ENCODE results near the gene PLEKHM3. TPM values are rescaled to one million over a fixed set of nuclear protein-coding genes. Genes with fewer than 3 reads are reported as not detected.

The PLEKHM3 gene
- total and polyA plus RNA-seq, 2 of the 13 experiments (the other 11 are each of a cell fraction or from before 2014, with no cell fraction given): 4.5 to 4.7 TPM

DNA sequence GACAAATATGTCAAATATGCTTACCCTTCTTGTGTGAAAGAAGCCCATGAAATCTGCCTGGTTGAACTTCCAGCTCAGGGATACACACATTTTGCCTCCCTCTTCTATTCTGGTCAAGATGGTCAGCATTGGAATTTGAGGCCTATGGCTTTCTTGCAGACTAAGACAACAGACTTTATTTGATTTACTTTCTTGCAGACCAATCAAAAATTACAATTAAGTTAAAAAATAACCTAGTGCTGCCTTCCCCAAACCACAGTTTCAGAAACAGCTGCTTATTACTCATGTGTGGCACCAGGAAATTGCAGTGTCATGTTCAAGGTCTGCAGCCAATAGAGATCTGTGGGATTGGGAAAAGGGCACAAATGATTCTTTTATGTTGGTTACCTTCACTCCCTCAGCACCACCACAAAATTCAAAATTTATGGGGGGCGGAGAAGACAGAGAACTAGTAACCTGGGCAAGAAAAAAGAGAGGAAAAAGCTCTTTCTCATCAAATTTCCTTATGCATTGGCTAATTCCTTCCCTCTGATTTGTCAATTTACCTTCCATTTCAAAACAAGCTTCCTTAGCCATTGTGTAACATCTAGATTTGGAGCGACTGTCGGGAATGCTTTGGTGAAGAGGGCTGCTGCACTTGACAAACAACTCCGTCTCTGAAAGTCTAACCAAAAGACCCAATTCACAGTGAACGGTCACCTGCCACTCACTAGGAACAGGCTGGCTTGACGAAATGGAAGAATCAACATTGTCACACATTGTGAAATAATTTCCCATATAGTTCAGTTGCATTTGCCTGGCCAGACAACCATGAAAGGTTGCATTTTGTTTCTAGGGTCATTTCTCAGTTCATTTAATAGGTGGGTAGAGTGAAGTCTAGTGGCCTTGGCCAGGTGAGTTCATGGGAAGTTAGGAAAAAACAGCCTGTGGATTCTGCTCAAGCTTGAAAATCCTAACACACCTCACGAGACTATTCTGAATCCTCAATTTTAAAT lies 155.2 kb downstream of the PLEKHM3 start (continued):
- TF ChIP-seq, protein P1, sequence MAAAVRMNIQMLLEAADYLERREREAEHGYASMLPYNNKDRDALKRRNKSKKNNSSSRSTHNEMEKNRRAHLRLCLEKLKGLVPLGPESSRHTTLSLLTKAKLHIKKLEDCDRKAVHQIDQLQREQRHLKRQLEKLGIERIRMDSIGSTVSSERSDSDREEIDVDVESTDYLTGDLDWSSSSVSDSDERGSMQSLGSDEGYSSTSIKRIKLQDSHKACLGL (CRISPR knock-in tag; IDR thresholded peaks at IDR 0.05): no peak
- TF ChIP-seq ZNF12 (CRISPR knock-in tag; IDR thresholded peaks at IDR 0.05): peak; percentile 88
- TF ChIP-seq EHMT2 (IDR thresholded peaks at IDR 0.05; ENCODE audit: borderline replicate concordance, low read depth, low read length): peak; percentile 88; the same call in 1 of the 2 replicates
- TF ChIP-seq TBX2 (CRISPR knock-in tag; IDR thresholded peaks at IDR 0.05; ENCODE audit: borderline replicate concordance): peak; percentile 99
- peak; percentile 58 to 87 for TF ChIP-seq MAFK (conservative IDR thresholded peaks at IDR 0.05 in 1 of 2, IDR thresholded peaks at IDR 0.05 in 1 of 2; ENCODE audit: low read length in 2 of 2)
- TF ChIP-seq, protein P2, sequence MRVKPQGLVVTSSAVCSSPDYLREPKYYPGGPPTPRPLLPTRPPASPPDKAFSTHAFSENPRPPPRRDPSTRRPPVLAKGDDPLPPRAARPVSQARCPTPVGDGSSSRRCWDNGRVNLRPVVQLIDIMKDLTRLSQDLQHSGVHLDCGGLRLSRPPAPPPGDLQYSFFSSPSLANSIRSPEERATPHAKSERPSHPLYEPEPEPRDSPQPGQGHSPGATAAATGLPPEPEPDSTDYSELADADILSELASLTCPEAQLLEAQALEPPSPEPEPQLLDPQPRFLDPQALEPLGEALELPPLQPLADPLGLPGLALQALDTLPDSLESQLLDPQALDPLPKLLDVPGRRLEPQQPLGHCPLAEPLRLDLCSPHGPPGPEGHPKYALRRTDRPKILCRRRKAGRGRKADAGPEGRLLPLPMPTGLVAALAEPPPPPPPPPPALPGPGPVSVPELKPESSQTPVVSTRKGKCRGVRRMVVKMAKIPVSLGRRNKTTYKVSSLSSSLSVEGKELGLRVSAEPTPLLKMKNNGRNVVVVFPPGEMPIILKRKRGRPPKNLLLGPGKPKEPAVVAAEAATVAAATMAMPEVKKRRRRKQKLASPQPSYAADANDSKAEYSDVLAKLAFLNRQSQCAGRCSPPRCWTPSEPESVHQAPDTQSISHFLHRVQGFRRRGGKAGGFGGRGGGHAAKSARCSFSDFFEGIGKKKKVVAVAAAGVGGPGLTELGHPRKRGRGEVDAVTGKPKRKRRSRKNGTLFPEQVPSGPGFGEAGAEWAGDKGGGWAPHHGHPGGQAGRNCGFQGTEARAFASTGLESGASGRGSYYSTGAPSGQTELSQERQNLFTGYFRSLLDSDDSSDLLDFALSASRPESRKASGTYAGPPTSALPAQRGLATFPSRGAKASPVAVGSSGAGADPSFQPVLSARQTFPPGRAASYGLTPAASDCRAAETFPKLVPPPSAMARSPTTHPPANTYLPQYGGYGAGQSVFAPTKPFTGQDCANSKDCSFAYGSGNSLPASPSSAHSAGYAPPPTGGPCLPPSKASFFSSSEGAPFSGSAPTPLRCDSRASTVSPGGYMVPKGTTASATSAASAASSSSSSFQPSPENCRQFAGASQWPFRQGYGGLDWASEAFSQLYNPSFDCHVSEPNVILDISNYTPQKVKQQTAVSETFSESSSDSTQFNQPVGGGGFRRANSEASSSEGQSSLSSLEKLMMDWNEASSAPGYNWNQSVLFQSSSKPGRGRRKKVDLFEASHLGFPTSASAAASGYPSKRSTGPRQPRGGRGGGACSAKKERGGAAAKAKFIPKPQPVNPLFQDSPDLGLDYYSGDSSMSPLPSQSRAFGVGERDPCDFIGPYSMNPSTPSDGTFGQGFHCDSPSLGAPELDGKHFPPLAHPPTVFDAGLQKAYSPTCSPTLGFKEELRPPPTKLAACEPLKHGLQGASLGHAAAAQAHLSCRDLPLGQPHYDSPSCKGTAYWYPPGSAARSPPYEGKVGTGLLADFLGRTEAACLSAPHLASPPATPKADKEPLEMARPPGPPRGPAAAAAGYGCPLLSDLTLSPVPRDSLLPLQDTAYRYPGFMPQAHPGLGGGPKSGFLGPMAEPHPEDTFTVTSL (CRISPR knock-in tag; IDR thresholded peaks at IDR 0.05; ENCODE audit: borderline replicate concordance): peak; percentile 81; the same call in 1 of the 2 replicates
- TF ChIP-seq CEBPB (IDR thresholded peaks at IDR 0.05; ENCODE audit: borderline replicate concordance, low read depth, low read length): peak; percentile 98
- TF ChIP-seq ZNF20 (CRISPR knock-in tag; IDR thresholded peaks at IDR 0.05): no peak
- no peak for TF ChIP-seq ZNF746 (CRISPR knock-in tag; IDR thresholded peaks at IDR 0.05)
- TF ChIP-seq, protein P3, sequence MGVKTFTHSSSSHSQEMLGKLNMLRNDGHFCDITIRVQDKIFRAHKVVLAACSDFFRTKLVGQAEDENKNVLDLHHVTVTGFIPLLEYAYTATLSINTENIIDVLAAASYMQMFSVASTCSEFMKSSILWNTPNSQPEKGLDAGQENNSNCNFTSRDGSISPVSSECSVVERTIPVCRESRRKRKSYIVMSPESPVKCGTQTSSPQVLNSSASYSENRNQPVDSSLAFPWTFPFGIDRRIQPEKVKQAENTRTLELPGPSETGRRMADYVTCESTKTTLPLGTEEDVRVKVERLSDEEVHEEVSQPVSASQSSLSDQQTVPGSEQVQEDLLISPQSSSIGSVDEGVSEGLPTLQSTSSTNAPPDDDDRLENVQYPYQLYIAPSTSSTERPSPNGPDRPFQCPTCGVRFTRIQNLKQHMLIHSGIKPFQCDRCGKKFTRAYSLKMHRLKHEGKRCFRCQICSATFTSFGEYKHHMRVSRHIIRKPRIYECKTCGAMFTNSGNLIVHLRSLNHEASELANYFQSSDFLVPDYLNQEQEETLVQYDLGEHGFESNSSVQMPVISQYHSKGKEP (CRISPR knock-in tag; IDR thresholded peaks at IDR 0.05): peak; percentile 76; the same call in 1 of the 2 replicates
- peak; percentile 80; the same call in 1 of the 2 replicates for TF ChIP-seq ZBTB7B (CRISPR knock-in tag; IDR thresholded peaks at IDR 0.05)
- TF ChIP-seq U2AF2 (IDR thresholded peaks at IDR 0.05; ENCODE audit: low read depth, low read length): 0 out of 2 replicates have a peak, but pooled peaks have one; percentile 8
- TF ChIP-seq KDM2A (CRISPR knock-in tag; IDR thresholded peaks at IDR 0.05; ENCODE audit: borderline replicate concordance, low read depth): peak; percentile 58; the same call in 1 of the 2 replicates
- TF ChIP-seq, protein P4, sequence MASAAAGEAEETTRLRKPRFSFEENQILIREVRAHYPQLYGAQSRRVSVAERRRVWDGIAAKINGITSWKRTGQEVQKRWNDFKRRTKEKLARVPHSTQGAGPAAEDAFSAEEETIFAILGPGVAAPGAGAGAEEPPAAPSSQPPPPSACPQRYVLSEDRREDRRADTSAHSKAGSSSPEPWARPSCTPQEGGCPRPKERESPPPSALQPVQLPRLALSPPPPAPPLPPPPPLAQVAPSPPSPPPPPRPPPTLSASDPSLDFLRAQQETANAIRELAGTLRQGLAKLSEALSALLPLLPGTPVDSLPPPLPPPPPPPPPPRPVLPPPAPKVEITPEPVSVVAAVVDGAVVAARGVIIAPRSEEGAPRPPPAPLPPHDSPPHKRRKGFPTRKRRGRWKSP (CRISPR knock-in tag; IDR thresholded peaks at IDR 0.05): peak; percentile 95
- peak; percentile 86 for TF ChIP-seq TGIF2 (CRISPR knock-in tag; IDR thresholded peaks at IDR 0.05)

Measured in HepG2 (cell line).